Measurements from ENCODE around the gene ADGRD1. TPM values are rescaled to one million over a fixed set of nuclear protein-coding genes. Genes with fewer than 3 reads are reported as not detected.

The ADGRD1 gene
- total RNA-seq, 1 donor from 2014 or later: 46.9 TPM

GRCh38 chr12:131006036-131006735 lies 52.5 kb downstream of the ADGRD1 start:
- intact Hi-C loops (cut with DNase I): no loop called here
- Histone ChIP-seq H3K27ac (no peak overlapping the region), H3K4me1 (no peaks in the 10 kb centered on the region), H3K36me3 (no peaks in the 10 kb centered on the region), H3K27me3 (no peaks in the 10 kb centered on the region), H3K4me3 (no peak overlapping the region), H3K9me3 (no peaks in the 10 kb centered on the region)
- TF ChIP-seq CTCF (IDR thresholded peaks at IDR 0.05): no peak
- no peak for DNase-seq (ENCODE audit: low spot score in 2 of 2)

- Histone ChIP-seq H3K4me1 (no peaks in the 10 kb centered on the region), H3K9me3 (no peaks in the 10 kb centered on the region), H3K4me3 (no peak overlapping the region), H3K27me3 (no peaks in the 10 kb centered on the region), H3K27ac (no peak overlapping the region), H3K36me3 (no peaks in the 10 kb centered on the region)
- intact Hi-C loops (cut with DNase I): no loop called here
- TF ChIP-seq CTCF (IDR thresholded peaks at IDR 0.05): no peak
- no peak for DNase-seq (ENCODE audit: low spot score in 2 of 2)
Measured at GRCh38 chr12:131007031-131007739, 53.5 kb downstream of the ADGRD1 start.

GRCh38 chr12:131007740-131008117 lies 54.0 kb downstream of the ADGRD1 start:
- Histone ChIP-seq H3K27me3 (no peaks in the 10 kb centered on the region), H3K36me3 (no peaks in the 10 kb centered on the region), H3K9me3 (no peaks in the 10 kb centered on the region), H3K4me1 (no peaks in the 10 kb centered on the region), H3K27ac (no peak overlapping the region), H3K4me3 (no peak overlapping the region)
- no peak for TF ChIP-seq CTCF (IDR thresholded peaks at IDR 0.05)
- intact Hi-C loops (cut with DNase I): no loop called here
- no peak for DNase-seq (ENCODE audit: low spot score in 2 of 2)

- no peak for TF ChIP-seq CTCF (IDR thresholded peaks at IDR 0.05)
- Histone ChIP-seq H3K4me3 (no peak overlapping the region), H3K27ac (no peak overlapping the region), H3K36me3 (no peaks in the 10 kb centered on the region), H3K4me1 (no peaks in the 10 kb centered on the region), H3K9me3 (no peaks in the 10 kb centered on the region), H3K27me3 (no peaks in the 10 kb centered on the region)
- DNase-seq (ENCODE audit: low spot score in 2 of 2): no peak
- intact Hi-C loops (cut with DNase I): no loop called here
Measured at GRCh38 chr12:131008131-131008912, 54.6 kb downstream of the ADGRD1 start.

- H3K27me3 ChIP-seq: no peaks in the 10 kb centered on the region
- H3K36me3 ChIP-seq: no peaks in the 10 kb centered on the region
- DNase-seq (ENCODE audit: low spot score in 2 of 2): no peak
- no peak overlapping the region for H3K4me3 ChIP-seq
- no peaks in the 10 kb centered on the region for H3K9me3 ChIP-seq
- H3K27ac ChIP-seq: no peak overlapping the region
- H3K4me1 ChIP-seq: no peaks in the 10 kb centered on the region
- intact Hi-C loops (cut with DNase I): no loop called here
- TF ChIP-seq CTCF (IDR thresholded peaks at IDR 0.05): no peak
Measured at GRCh38 chr12:131008913-131009270, 55.2 kb downstream of the ADGRD1 start.
